H1 (cell line): ENCODE data around the gene BSDC1. TPM values are rescaled to one million over a fixed set of nuclear protein-coding genes. Genes with fewer than 3 reads are reported as not detected.

Experiments
- CTCF ChIA-PET: fragments of 300-600 bp; sonication (Branson Sonifier 250); formaldehyde crosslinking; loops from one replicate; lab custom pipeline; 2021; ENCODE audit not compliant: partially characterized antibody; lab: Charles Lee
- POLR2A ChIA-PET: fragments of 300-600 bp; sonication (Branson Sonifier 250); formaldehyde crosslinking; loops from one replicate; lab custom pipeline; 2021; ENCODE audit warnings: inconsistent platforms; ENCODE audit not compliant: partially characterized antibody; lab: Charles Lee
- DNase-seq, 2 experiments: peaks; one replicate each; pipeline versions ENCODE4 v3.0.0 to v3.0.0-alpha.2; 2010 to 2022; ENCODE audit warnings: low spot score in 2 of 2, low read depth in 1 of 2, mixed read lengths in 1 of 2
- FAIRE-seq: peaks from 2 replicates; lab custom pipeline; 2011; peaks lifted over from hg19 to GRCh38; lab: Jason Lieb, UNC
- H2AFZ ChIP-seq: 2 replicates; pipeline ENCODE4 v1.8.1; 2012; ENCODE audit warnings: low read length, inconsistent platforms
- H2AK5ac ChIP-seq: 2 replicates; pipeline ENCODE4 v1.6.1; 2013; ENCODE audit warnings: low read depth, low read length
- H2BK120ac ChIP-seq: replicated peaks from 2 replicates; pipeline ENCODE3; 2013; ENCODE audit warnings: low read depth, low read length, inconsistent platforms
- H2BK12ac ChIP-seq: 2 replicates; pipeline ENCODE4 v1.6.1; 2013; ENCODE audit warnings: low read depth, low read length
- H2BK15ac ChIP-seq: 2 replicates; pipeline ENCODE4 v1.6.1; 2013; ENCODE audit warnings: low read length
- H2BK20ac ChIP-seq: 2 replicates; pipeline ENCODE4 v1.6.1; 2013; ENCODE audit warnings: low read length
- H2BK5ac ChIP-seq: 2 replicates; pipeline ENCODE4 v1.6.1; 2013; ENCODE audit warnings: low read depth, low read length
- H3K14ac ChIP-seq: 2 replicates; pipeline ENCODE4 v1.6.1; 2013; ENCODE audit warnings: inconsistent platforms; ENCODE audit not compliant: insufficient read length
- H3K18ac ChIP-seq: 2 replicates; pipeline ENCODE4 v1.6.1; 2013; ENCODE audit warnings: low read length; ENCODE audit errors: extremely low read depth
- H3K23ac ChIP-seq: 2 replicates; pipeline ENCODE4 v1.6.1; 2013; ENCODE audit warnings: inconsistent platforms; ENCODE audit not compliant: insufficient read length
- H3K23me2 ChIP-seq: 2 replicates; pipeline ENCODE4 v1.6.1; 2013; ENCODE audit warnings: low read depth, low read length
- H3K27ac ChIP-seq: 2 replicates; pipeline ENCODE4 v1.6.1; 2011; ENCODE audit warnings: low read depth, low read length, inconsistent platforms
- H3K27me3 ChIP-seq, 4 experiments: replicated peaks in 1 of 4; 1 replicate in 1 of 4; 2 replicates in 3 of 4; pipeline versions ENCODE4 v1.6.1 to v1.8.1; 2011 to 2013; ENCODE audit warnings: low read length in 3 of 4, mild to moderate bottlenecking in 3 of 4, inconsistent platforms in 2 of 4, mixed read lengths in 2 of 4, moderate library complexity in 1 of 4; ENCODE audit not compliant: control insufficient read depth in 3 of 4, insufficient read depth in 3 of 4; ENCODE audit errors: extremely low read depth in 1 of 4
- H3K36me3 ChIP-seq, 4 experiments: 2 replicates each; pipeline versions ENCODE4 v1.6.1 to v1.8.1; 2011 to 2013; ENCODE audit warnings: mild to moderate bottlenecking in 4 of 4, low read length in 3 of 4, moderate library complexity in 2 of 4, control low read depth in 1 of 4, inconsistent platforms in 1 of 4; ENCODE audit not compliant: insufficient read depth in 4 of 4, control insufficient read depth in 2 of 4
- H3K4ac ChIP-seq: replicated peaks from 2 replicates; pipeline ENCODE3; 2013; ENCODE audit warnings: low read length, low read depth, mixed read lengths, inconsistent platforms; ENCODE audit not compliant: insufficient read length
- H3K4me1 ChIP-seq, 4 experiments: replicated peaks in 1 of 4; 1 replicate in 1 of 4; 2 replicates in 3 of 4; pipeline versions ENCODE4 v1.6.1 to v1.8.1; 2011 to 2013; ENCODE audit warnings: low read length in 3 of 4, inconsistent platforms in 2 of 4, mixed read lengths in 1 of 4; ENCODE audit not compliant: insufficient read depth in 4 of 4, control insufficient read depth in 3 of 4
- H3K4me2 ChIP-seq, 2 experiments: 2 replicates each; pipeline versions ENCODE4 v1.6.1 to v1.8.1; 2011 to 2013; ENCODE audit warnings: low read depth in 2 of 2, low read length in 2 of 2, control low read depth in 1 of 2, inconsistent platforms in 1 of 2, mild to moderate bottlenecking in 1 of 2; ENCODE audit not compliant: insufficient read depth in 1 of 2
- H3K4me3 ChIP-seq, 4 experiments: fragments of 200-600, 300-600 bp in 1 of 4; sonication (generic), shearing (Covaris generic), sonication (Bioruptor Twin) in 1 of 4; 2 replicates each; pipeline versions ENCODE4 v1.5.1 to v1.8.1; 2011 to 2016; ENCODE audit warnings: low read length in 4 of 4, low read depth in 3 of 4, control low read depth in 2 of 4, inconsistent platforms in 2 of 4, mild to moderate bottlenecking in 2 of 4, mixed read lengths in 1 of 4, moderate library complexity in 1 of 4; ENCODE audit not compliant: insufficient read depth in 2 of 4; ENCODE audit errors: extremely low read depth in 1 of 4
- H3K56ac ChIP-seq: replicated peaks from 2 replicates; pipeline ENCODE3; 2013; ENCODE audit warnings: low read depth, mild to moderate bottlenecking, mixed read lengths, low read length, inconsistent platforms; ENCODE audit not compliant: insufficient read length
- H3K79me1 ChIP-seq: 2 replicates; pipeline ENCODE4 v1.6.1; 2013; ENCODE audit warnings: low read depth, low read length, control low read depth
- H3K79me2 ChIP-seq, 2 experiments: 2 replicates each; pipeline versions ENCODE4 v1.6.1 to v1.8.1; 2012 to 2013; ENCODE audit warnings: low read length in 2 of 2, mild to moderate bottlenecking in 2 of 2, inconsistent platforms in 1 of 2; ENCODE audit not compliant: insufficient read depth in 2 of 2, control insufficient read depth in 1 of 2
- H3K9ac ChIP-seq, 4 experiments: replicated peaks in 1 of 4; 1 replicate in 1 of 4; 2 replicates in 3 of 4; pipeline versions ENCODE4 v1.6.1 to v1.8.1; 2011 to 2013; ENCODE audit warnings: low read depth in 3 of 4, low read length in 3 of 4, control low read depth in 2 of 4, mild to moderate bottlenecking in 2 of 4, moderate library complexity in 2 of 4, inconsistent platforms in 1 of 4; ENCODE audit errors: extremely low read depth in 1 of 4
- H3K9me3 ChIP-seq, 2 experiments: 2 replicates each; pipeline versions ENCODE4 v1.6.1 to v1.8.1; 2012 to 2013; ENCODE audit warnings: mild to moderate bottlenecking in 2 of 2, moderate library complexity in 2 of 2, control low read depth in 1 of 2, inconsistent platforms in 1 of 2, low read depth in 1 of 2, low read length in 1 of 2, mixed read lengths in 1 of 2; ENCODE audit not compliant: insufficient read depth in 2 of 2
- H4K20me1 ChIP-seq, 2 experiments: replicated peaks in 1 of 2; 2 replicates each; pipeline versions ENCODE3 to v1.8.1; 2011 to 2013; ENCODE audit warnings: inconsistent platforms in 2 of 2, low read length in 2 of 2, mild to moderate bottlenecking in 1 of 2; ENCODE audit not compliant: insufficient read depth in 2 of 2, control insufficient read depth in 1 of 2
- H4K5ac ChIP-seq: 2 replicates; pipeline ENCODE4 v1.6.1; 2013; ENCODE audit warnings: low read length, low read depth, mixed read lengths, inconsistent platforms; ENCODE audit not compliant: insufficient read length
- H4K8ac ChIP-seq: 2 replicates; pipeline ENCODE4 v1.8.0; 2013; ENCODE audit warnings: mild to moderate bottlenecking, moderate library complexity, low read length, inconsistent platforms; ENCODE audit not compliant: insufficient read depth; ENCODE audit errors: extremely low read depth
- H4K91ac ChIP-seq: replicated peaks from 2 replicates; pipeline ENCODE3; 2013; ENCODE audit warnings: low read length, mixed read lengths, inconsistent platforms; ENCODE audit not compliant: insufficient read length
- CHD2 ChIP-seq: IDR thresholded peaks from 2 replicates; pipeline ENCODE4 v1.6.1; 2012; ENCODE audit warnings: low read length, improper control_type of control experiment
- NANOG ChIP-seq: IDR thresholded peaks from 2 replicates; pipeline ENCODE4 v1.6.1; 2011; ENCODE audit warnings: low read length, low read depth, mild to moderate bottlenecking, inconsistent platforms; ENCODE audit not compliant: insufficient read depth, poor library complexity, severe bottlenecking
- SP1 ChIP-seq: IDR thresholded peaks from 2 replicates; pipeline ENCODE4 v1.6.1; 2011; ENCODE audit warnings: low read depth, low read length
- SRF ChIP-seq: IDR thresholded peaks from 2 replicates; pipeline ENCODE4 v1.6.1; 2011; ENCODE audit warnings: mild to moderate bottlenecking, low read depth, low read length, moderate library complexity
- WGBS, 2 experiments: shearing (Covaris generic) in 1 of 2; methylation state at CpG; one replicate each; pipeline versions ENCODE4 v1.1.6 to v1.1.7; 2013 to 2015; ENCODE audit warnings: low lambda C conversion rate in 2 of 2, mixed read lengths in 2 of 2, inconsistent platforms in 1 of 2, low coverage in 1 of 2, missing lambda C conversion rate in 1 of 2; ENCODE audit not compliant: insufficient replicate concordance in 2 of 2, insufficient coverage in 1 of 2, insufficient read length in 1 of 2; ENCODE audit errors: extremely low coverage in 1 of 2, missing lambda C conversion rate in 1 of 2; 5-methylcytosine and 5-hydroxymethylcytosine counted together
- polyA plus RNA-seq, 7 experiments: library from polyadenylated mRNA; depleted of rRNA in 3 of 7; stranded (reverse) in 5 of 7; unstranded in 2 of 7; fragments of >200 nt in 5 of 7; fragments of 200-250 nt in 2 of 7; gene quantifications; 1 replicate in 5 of 7; 2 replicates in 1 of 7; 4 replicates in 1 of 7; pipeline versions ENCODE4 v1.2.1 to v1.2.3, GENCODE V29; 2011 to 2013; ENCODE audit warnings: missing spikeins in 2 of 7, mixed read lengths in 2 of 7
- total RNA-seq: library from RNA; stranded (reverse); fragmentation: NEBNext Ultra II Directional; extraction: Animal tissue kit (Norgen Biotek cat#: 25700); gene quantifications from 2 replicates; pipeline ENCODE4 v1.2.1, GENCODE V29; 2021

Gene BSDC1
- total and polyA plus RNA-seq, 2 of the 8 experiments (the other 6 are each of a cell fraction or from before 2014, with no cell fraction given), result 24.8 to 40.7 TPM

DNA sequence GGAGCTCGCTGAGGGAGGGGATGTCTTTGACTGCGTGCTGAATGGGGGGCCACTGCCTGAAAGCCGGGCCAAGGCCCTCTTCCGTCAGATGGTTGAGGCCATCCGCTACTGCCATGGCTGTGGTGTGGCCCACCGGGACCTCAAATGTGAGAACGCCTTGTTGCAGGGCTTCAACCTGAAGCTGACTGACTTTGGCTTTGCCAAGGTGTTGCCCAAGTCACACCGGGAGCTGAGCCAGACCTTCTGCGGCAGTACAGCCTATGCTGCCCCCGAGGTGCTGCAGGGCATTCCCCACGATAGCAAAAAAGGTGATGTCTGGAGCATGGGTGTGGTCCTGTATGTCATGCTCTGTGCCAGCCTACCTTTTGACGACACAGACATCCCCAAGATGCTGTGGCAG lies 30.5 kb downstream of the BSDC1 start:
- Histone ChIP-seq H3K9ac (no peak overlapping the region), H2BK12ac (no peak overlapping the region), H3K36me3 (peaks cover 5 to 40% (median 23%) of the 10 kb centered on the region in 4 experiments; a peak in 7 of 8 replicates), H3K14ac (no peak overlapping the region), H3K18ac (no peak overlapping the region), H2AK5ac (no peak overlapping the region), H3K27ac (no peak overlapping the region), H3K4ac (no peak overlapping the region), H3K4me3 (no peak overlapping the region), H3K23me2 (peaks cover 9% of the 10 kb centered on the region; the same call in 1 of the 2 replicates), H2AFZ (no peak overlapping the region), H2BK120ac (no peak overlapping the region), H2BK15ac (no peak overlapping the region), H4K20me1 (peaks cover 2 to 6% of the 10 kb centered on the region in 2 experiments), H3K79me2 (no peaks in the 10 kb centered on the region), H3K23ac (no peak overlapping the region), H3K79me1 (no peaks in the 10 kb centered on the region), H2BK5ac (no peak overlapping the region), H4K5ac (no peak overlapping the region), H3K27me3 (peaks cover 3 to 19% (median 14%) of the 10 kb centered on the region in 4 experiments), H2BK20ac (no peak overlapping the region), H4K91ac (no peak overlapping the region), H3K9me3 (no peaks in the 10 kb centered on the region; a peak in 1 of 4 replicates), H4K8ac (no peak overlapping the region; the same call in 1 of the 2 replicates), H3K56ac (no peak overlapping the region), H3K4me2 (no peak overlapping the region), H3K4me1 (peaks cover 0 to 3% (median 1%) of the 10 kb centered on the region in 4 experiments; a peak in 4 of 7 replicates)
- 94% methylated on average over 12 of the region's 12 CpGs; no CpG with 5 or more reads in 1 of the 2 experiments for WGBS, 2 experiments
- FAIRE-seq, result no peak
- CTCF ChIA-PET, result interaction anchor here (1.3 to 1.9 kb wide), 3 partner anchors 8 to 158 kb away, joined by 3 to 6 read pairs (median 4); partner anchors contain the start of gene IQCC
- POLR2A ChIA-PET, result interaction anchor here (1.3 to 6.8 kb wide), 8 partner anchors 8 to 152 kb away, joined by 4 to 68 read pairs (median 11); partner anchors contain the start of genes BSDC1 and MARCKSL1
- TF ChIP-seq SP1, result no peak
- TF ChIP-seq CHD2, result no peak
- TF ChIP-seq NANOG, result no peak
- TF ChIP-seq SRF, result no peak
- no peak for DNase-seq
